ENCODE results near the gene PACS2.

The PACS2 gene

DNA sequence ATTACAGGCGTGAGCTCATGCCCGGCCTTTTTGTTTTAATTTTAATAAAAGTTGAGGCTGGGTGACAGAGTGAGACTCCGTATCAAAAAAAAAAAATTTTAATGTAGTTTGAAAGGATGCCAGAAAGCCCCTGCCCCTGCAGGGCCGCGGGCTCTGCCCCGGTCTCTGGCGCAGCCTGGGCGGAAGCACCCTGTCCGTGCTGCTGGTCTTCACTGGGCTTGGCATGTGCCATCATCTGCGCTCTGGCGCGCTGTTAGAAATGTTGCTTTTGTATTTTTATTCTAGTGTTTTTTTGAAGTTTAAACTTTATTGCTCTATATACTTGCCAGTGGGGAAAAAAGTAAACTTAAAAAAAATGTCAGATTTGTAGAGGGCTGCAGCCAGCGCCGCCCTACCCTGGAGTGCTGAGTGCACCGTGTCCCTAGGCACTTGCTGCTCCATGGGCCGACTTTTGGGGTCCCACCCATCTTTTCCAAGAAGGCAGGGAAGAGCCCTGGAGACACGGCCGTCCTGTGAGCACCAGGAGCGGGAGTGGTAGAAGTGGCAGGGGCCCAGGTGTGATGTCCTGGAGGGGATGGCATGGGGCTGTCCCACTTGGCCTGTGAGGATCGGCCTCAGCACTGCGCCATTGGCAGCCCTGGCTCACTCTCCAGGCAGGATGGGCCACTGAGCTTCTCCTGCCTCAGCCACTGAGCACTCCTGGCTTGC is 109.1 kb downstream of the PACS2 start:
- DNase-seq (ENCODE audit: low read depth in 2 of 2): no peak

DNA sequence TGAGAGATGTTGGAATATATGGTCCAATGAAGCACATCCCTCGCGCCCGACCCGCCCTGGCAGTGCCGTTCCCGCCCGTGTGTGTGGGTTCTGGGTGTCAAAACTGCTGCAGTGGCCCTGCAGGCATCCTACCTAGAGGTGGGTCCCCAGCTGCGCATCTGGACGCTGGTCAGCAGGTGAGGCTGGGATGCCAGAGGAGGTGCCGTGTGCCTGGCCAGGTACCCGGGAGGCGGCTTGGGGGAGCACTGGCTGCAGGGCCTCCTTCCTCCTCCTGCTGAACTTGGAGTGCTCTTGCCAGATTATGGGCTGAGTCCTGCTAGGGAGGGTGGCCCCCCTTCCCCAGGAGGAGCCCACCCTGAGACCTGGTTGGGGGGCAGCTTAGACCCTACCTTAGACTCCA is 110.3 kb downstream of the PACS2 start:
- no peak for DNase-seq (ENCODE audit: low read depth in 2 of 2)

DNA sequence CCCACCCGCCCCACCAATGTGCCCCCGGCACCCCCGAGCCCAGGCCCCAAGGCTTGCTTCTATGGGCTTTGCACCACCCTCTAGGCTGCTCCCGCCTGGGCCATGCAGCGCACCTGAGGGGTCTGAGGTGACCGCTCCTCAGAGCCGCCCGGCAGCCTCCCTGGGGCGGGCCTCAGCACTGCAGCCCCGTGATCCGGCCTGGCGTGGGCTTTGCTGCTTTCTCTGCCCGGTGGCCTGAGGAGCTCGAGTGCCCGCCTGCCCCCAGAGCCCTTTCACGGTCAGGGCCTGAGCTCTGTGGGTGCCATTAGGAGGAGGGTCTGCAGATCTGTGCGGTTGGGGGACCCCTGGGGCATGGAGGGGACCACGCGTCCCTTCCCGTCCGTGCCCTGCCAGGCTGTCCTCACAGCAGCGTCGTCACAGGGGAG is 111.3 kb downstream of the PACS2 start:
- no peak for DNase-seq (ENCODE audit: low read depth in 2 of 2)

DNA sequence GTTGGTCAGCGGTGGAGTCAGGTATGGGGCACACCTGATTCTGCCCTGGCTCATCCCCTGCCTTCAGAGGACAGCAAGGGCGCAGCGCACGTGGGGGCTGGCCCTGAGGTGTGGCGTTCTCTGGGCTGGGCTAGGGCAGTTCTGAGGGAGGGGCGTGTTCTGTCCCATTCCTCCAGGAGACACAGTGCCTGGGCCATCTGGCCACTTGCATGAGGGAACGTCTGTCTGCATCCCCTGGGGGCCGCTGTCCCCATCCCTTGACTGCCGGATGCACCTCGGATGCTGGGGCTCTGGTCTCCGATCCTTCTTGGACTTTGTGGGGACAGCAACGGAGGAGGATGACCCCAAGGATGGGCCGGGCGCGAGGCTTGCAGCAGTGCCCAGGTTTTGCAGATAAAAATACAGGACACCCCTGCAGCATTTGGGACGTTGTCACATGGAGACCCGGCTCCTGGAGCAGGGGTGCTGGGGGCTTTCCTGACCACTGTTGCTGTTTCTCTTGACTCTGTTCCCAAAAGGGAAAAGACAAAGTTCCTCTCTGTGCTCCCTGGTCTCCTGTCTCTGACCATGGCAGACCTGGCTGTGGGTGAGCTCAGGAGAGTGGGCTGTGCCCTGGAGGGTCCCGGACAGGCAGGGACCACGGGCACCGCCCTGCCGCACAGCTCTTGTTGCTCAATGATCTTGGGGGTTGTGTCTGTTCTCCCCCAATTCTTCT is 112.0 kb downstream of the PACS2 start:
- no peak for DNase-seq (ENCODE audit: low read depth in 2 of 2)

GRCh38 chr14:105427412-105427811 is 112.9 kb downstream of the PACS2 start:
- no peak for DNase-seq (ENCODE audit: low read depth in 2 of 2)

DNA sequence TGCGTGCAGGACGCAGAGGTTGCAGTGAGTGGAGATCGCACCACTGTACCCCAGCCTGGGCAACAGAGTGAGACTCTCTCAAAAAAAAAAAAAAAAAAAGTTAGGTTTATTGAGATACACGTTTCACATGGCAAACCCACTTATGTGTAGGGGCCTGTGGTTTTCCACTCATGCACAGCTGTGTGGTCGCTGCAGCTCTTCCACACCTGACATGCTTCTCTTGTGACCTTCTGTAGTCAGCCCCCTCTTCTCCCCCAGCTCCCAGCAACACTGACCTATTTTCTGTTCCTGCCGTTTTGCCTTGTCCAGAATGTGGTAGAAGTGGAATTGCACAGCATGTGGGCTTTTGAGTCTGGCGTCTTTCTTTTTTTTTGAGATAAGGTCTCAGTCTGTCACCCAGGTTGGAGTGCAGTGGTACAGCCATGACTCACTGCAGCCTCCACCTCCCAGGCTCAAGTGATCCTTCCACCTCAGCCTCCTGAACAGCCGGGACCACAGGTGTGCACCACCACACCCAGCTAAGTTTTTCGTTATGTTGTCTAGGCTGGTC is 113.5 kb downstream of the PACS2 start:
- DNase-seq (ENCODE audit: low read depth in 2 of 2): no peak

DNA sequence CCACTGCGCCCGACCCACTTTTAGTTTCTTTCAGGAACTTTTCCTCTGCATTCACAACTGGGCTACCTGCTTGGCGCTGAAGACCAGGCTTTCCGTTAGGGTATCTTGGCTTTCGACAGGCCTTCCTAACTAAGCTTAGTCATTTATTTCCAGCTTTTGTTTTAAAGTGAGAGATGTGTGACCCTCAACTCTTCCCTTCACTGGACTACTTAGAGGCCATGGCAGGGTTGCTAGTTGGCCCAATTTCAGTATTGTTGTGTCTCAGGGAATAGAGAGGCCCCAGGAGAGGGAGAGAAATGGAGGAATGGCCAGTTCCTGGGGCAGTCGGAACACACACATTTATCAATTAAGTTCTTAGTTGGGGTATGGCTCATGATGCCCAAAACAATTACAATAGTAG is 115.5 kb downstream of the PACS2 start:
- no peak for DNase-seq (ENCODE audit: low read depth in 2 of 2)

DNA sequence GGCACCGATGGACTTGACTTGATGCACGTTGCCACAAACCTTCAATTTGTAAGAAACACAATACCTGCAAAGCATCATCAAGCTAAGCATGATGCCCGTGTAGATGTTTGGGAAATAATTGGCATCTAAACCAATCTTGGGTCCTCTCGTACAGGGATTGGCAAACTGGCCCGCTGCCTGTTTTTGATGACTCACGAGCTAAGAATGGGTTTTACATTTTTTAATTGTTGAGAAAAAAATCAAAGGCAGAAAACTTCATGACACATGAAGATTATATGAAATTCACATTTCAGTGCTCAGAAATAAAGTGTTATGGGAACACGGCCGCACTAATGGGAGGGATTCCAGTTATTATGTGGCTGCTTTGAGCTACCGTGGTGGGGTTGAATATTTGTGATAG is 116.0 kb downstream of the PACS2 start:
- DNase-seq (ENCODE audit: low read depth in 2 of 2): no peak

- DNase-seq (ENCODE audit: low read depth in 2 of 2): no peak
Observed at GRCh38 chr14:105431256-105431655, 116.7 kb downstream of the PACS2 start.

DNA sequence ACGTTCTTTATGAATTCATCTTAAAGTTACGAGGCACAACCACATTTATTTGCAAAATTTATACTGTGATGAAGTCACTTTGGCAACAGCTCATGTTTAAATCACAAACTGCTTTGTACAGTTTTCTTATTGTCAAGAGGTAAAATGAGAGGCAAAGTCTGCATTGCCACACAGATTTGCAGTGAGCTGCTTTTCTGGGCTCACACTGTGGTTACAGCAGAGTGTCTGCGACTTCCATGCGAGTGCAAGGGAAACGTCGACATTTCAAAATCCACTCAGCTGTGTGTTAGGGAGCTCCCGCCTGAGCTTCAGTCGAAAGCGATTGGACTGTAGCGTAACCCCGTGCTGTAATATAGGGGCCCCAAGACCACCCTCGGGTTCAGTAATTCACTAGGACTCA is 118.1 kb downstream of the PACS2 start:
- DNase-seq (ENCODE audit: low read depth in 2 of 2): no peak

- DNase-seq (ENCODE audit: low read depth in 2 of 2): no peak
Observed at GRCh38 chr14:105433161-105433605, 118.6 kb downstream of the PACS2 start.

DNA sequence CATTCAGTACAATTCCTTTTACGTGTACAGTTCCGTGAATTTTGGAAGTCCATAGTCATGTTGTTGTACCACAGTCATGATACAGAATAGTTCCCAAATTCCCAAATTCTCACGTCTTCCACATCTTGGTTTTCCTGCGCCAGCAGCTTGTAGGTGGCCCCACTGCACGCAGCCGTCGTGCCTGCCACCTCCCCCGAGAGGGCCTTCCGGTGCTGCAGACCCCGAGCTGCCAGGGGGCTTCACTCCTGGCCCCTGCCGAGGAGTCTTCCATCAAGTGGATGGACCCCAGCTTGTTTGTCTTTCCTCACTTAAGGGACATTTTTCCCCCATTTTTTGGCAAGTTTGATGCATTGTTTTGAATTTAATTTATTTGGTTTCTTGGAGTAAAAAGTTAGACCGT is 121.9 kb downstream of the PACS2 start:
- no peak for DNase-seq (ENCODE audit: low read depth in 2 of 2)

DNA sequence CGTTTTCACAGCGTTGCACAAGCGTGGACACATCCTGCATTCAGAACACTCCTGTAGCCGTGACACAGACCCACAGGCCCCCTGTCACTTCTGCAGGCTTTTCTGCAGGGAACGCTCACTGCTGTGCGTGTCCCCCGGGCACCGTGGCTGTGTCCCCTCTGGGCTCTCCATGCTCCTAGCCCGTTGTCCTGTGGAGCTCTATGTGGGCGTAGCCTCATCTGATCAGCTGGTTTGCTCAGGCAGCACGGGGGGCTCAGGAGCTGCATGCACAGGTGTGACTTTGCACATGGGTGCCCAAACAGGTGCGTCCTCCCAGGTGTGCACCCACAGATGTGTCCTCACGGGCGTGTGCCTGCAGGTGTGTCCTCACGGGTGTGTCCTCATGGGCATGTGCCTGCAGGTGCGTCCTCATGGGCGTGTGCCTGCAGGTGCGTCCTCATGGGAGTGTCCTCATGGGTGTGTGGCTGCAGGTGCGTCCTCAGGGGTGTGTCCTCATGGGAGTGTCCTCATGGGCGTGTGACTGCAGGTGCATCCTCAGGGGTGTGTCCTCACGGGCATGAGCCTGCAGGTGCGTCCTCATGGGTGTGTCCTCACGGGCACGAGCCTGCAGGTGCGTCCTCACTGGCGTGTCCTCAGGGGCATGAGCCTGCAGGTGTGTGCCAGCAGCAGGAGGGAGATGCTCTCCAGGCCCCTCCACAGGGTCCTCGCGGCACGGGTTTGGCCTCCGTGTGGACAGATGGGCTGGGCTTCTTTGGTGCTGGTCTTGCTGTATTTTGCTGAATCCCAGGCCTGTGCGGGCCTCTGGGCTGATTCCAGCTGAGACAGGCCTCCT is 122.6 kb downstream of the PACS2 start:
- DNase-seq (ENCODE audit: low read depth in 2 of 2): no peak

GRCh38 chr14:105437723-105438500 is 123.4 kb downstream of the PACS2 start:
- DNase-seq (ENCODE audit: low read depth in 2 of 2): no peak

DNA sequence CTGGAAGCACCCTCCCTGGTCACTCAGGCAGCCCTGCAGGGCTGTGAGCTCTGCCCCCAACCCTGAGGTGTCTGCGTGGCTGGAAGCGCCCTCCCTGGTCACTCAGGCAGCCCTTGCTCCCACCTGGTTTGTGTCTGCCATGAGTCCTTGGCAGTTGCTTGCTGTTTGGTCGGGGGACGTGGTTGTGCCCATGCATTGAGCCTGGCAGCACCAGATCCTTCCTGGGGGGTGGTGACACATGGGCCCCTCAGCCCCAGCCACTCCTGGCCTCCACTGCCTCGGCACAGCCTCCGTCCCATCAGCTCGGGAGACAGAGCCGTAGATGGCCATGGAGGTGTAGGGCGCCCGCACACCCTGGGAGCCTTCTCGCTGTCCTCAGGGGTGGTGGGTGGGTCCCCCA is 124.6 kb downstream of the PACS2 start:
- DNase-seq (ENCODE audit: low read depth in 2 of 2): no peak

DNA sequence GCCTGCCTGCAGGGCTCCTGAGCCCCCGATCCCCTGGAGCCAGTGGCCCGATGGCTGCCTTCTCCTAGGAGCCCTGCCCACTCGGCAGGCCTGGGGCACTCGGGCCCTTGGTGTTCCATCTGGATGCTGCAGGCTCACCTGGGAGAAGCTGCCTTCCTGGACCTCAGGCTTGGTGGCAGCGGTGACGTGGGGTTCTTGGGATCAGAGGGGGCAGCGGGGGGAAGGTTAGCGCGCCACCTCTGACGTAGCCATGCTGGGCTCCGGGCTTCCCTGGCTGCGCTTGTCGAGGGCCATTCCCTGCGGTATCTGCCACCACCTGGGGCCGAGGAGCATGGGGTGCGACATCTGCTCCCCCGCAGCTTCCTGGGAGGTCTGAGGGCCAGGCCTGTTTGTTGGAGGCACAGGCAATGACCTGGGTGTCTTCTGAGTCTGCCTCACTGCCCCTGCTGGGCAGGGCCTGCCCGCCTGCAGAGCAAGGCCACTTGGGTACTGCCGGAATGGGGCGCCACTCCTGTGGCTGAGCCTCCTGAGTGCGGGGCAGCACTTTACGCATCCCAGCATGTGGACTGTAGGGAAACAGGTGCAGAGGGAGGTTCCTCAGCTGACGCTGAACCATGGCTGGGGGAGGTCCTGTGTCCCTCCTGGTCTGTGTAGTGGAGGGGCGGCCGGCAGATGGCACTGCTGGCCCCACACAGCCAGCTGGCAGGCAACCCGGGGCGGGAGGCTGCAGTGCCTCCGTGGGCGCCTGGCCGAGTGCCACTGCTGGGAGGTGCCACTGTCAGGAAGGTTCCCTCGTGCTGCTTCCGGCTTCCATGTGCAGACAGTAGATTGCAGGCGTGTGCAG is 125.4 kb downstream of the PACS2 start:
- DNase-seq (ENCODE audit: low read depth in 2 of 2): no peak

GRCh38 chr14:105440554-105440900 is 126.0 kb downstream of the PACS2 start:
- no peak for DNase-seq (ENCODE audit: low read depth in 2 of 2)

GRCh38 chr14:105440992-105441391 is 126.4 kb downstream of the PACS2 start:
- no peak for DNase-seq (ENCODE audit: low read depth in 2 of 2)

DNA sequence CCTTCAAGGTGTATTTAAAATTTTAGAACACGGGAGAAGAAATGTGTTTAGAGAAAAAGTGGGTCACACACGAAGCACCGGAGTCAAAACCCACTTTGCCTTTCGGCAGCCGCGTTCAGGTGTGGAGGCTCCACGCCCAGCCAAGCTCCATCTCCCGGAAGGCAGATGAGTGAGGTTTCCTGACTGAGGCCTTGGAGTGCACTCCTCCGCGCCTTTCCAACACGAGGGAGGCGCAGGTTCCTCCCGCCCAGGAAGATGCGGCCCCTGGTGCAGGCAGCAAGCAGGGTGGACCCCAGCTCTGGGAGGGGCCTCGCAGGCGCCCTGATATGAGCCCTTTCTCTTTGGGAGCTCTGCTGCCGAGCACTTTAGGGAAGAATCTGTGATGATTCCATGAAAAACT is 127.6 kb downstream of the PACS2 start:
- no peak for DNase-seq (ENCODE audit: low read depth in 2 of 2)

GRCh38 chr14:105442834-105443233 is 128.3 kb downstream of the PACS2 start:
- DNase-seq (ENCODE audit: low read depth in 2 of 2): no peak

DNA sequence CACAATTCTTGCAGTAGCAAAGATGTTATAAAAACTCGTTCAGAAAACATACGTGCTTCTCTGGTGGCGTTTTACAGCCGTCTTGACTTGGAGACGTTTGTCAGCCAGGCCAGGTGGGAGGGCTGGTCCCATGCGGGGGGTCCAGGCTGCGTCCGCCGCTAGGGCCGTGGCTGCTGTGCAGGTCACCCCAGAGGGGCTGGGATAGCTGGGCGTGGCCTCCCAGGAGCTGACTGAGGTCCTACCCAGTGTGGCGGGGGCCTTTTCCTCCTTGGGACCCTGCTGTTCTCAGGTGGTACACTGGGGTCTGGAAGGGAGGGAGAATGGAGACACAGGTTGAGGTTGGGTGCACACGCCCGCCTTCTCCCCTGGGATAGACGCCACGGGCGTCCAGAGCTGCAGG is 130.3 kb downstream of the PACS2 start:
- DNase-seq (ENCODE audit: low read depth in 2 of 2): no peak

Measured in stimulated activated CD4-positive, alpha-beta T cell treated with anti-CD3 and anti-CD28 coated beads, Interleukin-1b, Interleukin-23, amount 100 ng/mL, for 4 hours (primary cell).